ENCODE data around the gene C11orf87.

- TF ChIP-seq CTCF (conservative IDR thresholded peaks at IDR 0.05 in 1 of 2, IDR thresholded peaks at IDR 0.05 in 1 of 2; ENCODE audit: low read depth in 1 of 2, low read length in 2 of 2) (no peak), EZH2 (IDR thresholded peaks at IDR 0.05; ENCODE audit: low read length, missing control alignments) (no peak)
Observed at GRCh38 chr11:109416601-109417000, 5.4 kb upstream of the C11orf87 start.
